NCI-H226 (cell line): ENCODE data around the gene SOCS7.

ENCODE experiments used
- DNase-seq: peaks from one replicate; pipeline ENCODE4 v3.0.0-alpha.2; 2015

The SOCS7 gene, protein sequence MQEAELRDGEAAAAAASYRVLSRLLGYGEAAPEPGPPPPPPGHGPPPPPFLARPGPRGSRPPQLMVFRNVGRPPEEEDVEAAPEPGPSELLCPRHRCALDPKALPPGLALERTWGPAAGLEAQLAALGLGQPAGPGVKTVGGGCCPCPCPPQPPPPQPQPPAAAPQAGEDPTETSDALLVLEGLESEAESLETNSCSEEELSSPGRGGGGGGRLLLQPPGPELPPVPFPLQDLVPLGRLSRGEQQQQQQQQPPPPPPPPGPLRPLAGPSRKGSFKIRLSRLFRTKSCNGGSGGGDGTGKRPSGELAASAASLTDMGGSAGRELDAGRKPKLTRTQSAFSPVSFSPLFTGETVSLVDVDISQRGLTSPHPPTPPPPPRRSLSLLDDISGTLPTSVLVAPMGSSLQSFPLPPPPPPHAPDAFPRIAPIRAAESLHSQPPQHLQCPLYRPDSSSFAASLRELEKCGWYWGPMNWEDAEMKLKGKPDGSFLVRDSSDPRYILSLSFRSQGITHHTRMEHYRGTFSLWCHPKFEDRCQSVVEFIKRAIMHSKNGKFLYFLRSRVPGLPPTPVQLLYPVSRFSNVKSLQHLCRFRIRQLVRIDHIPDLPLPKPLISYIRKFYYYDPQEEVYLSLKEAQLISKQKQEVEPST

GRCh38 chr17:38351412-38352222, at the start of gene SOCS7:
Gene SOCS7 (plus strand): TSS chr17:38351844. CDS start chr17:38352053, 209 bp downstream.
- DNase-seq = peak; percentile 91

- no peak for DNase-seq
Observed at GRCh38 chr17:38315497-38315896, 36.1 kb upstream of the SOCS7 start.

DNA sequence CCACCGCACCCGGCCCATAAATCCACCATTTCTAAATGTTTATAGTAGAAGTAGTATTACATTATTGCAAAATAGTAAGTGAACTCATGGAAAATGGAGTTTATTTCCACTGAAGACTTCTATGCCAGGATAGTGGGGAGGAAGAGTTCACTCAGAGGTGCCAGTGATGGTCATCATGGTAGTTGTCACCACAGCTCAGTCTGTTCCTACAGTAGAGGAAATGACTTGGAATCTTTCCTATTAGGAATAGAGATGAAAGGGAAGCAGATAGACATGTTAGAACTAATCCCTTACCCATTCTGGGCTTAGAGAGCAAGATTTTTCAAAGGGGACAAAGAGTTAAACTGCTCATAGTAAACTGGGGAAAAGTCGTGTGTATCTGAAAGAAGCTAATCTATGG, 34.6 kb upstream of the SOCS7 start:
- no peak for DNase-seq

- no peak for DNase-seq
Observed at GRCh38 chr17:38320482-38320881, 31.2 kb upstream of the SOCS7 start.

DNA sequence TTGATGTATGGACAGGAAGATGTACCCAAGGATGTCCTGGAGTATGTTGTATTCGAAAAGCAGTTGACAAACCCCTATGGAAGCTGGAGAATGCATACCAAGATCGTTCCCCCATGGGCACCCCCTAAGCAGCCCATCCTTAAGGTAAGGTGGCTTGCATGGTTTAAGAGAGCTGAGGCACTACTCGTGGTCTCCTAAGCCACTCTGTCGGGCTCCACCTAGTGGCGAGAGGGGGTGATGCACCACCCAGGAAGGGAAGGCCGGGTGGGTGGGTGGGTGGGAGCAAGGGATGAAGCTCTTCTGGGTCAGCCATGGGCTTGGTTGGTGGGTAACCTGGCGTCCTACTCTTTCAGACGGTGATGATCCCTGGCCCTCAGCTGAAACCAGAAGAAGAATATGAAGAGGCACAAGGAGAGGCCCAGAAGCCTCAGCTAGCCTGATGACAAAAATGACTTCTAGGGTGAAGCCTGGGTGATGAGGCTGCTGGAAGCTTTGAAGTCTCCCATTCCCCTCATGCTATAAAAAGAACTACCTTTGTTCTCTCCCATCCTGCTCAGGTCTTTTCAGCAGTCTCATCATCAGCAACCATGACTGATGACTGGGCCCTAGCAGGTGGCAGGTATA, 29.4 kb upstream of the SOCS7 start:
- peak; percentile 21 for DNase-seq

GRCh38 chr17:38322897-38323296, 28.7 kb upstream of the SOCS7 start:
- no peak for DNase-seq

- DNase-seq = no peak
Observed at GRCh38 chr17:38324141-38324697, 27.4 kb upstream of the SOCS7 start.

DNA sequence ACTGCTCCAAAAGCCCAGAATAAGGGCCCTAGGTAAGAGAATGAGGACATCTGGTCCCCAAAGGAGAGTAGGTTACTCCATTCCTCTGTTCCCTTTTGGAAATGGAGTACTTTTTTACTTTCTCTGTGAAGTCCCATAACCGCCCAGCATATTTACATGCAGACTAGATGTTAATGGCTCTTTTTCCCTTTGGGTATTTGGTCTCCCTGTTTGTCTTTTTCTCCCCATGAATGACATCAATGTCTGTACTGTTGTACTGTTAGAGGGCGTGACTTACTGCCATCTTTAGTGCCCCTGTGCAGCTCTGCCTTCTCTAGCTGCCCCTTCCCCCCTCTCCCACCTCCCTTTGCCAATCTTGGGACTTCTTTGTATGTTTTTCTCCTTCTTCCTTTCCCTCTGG, 26.9 kb upstream of the SOCS7 start:
- DNase-seq = no peak

- DNase-seq = no peak
Observed at GRCh38 chr17:38325221-38325851, 26.3 kb upstream of the SOCS7 start.

GRCh38 chr17:38326996-38327792, 24.4 kb upstream of the SOCS7 start:
- DNase-seq = no peak

DNA sequence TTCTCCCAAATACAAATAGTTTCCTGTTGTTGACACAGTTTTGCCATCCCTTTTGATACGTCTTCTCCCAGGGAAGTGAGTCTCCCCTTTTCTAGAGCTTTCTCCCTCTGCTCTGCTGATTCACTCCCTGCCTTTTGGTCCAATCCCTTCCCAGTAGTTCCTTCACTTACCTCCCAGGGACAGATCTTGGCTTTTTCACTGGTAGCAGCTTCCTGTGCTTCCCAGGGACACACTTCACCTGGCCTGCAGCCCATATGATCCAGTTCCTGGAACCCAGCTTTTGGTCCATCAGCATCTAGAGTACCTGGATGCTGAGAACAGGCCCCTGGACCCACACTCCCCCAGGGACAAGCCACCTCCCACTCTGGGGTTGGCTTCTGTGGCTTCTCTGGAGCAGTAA, 23.7 kb upstream of the SOCS7 start:
- no peak for DNase-seq

GRCh38 chr17:38328620-38329019, 23.0 kb upstream of the SOCS7 start:
- no peak for DNase-seq

DNA sequence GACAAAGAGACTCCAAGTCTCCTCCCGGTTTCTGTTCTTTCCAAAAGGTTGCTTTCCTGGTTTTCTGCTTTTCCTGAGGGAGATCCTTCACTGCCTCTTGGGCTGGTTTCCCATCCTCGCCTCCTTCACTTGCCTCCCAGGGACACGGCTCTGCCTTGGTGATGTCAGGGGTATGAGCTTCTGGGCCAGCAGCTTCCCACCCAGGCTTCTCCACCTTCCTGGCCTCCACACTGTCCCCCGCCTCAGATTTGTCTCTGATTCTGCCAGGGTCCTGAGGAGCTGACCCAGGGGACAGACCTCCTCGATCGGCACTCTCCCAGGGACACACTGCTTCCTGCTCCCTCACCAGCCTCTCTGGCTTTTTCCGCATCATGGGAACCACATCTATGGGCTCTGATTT, 22.4 kb upstream of the SOCS7 start:
- DNase-seq = no peak

GRCh38 chr17:38329808-38330730, 21.6 kb upstream of the SOCS7 start:
- DNase-seq = no peak

GRCh38 chr17:38330941-38331411, 20.7 kb upstream of the SOCS7 start:
- no peak for DNase-seq

- DNase-seq = no peak
Observed at GRCh38 chr17:38332735-38333134, 18.9 kb upstream of the SOCS7 start.

GRCh38 chr17:38333635-38334295, 17.9 kb upstream of the SOCS7 start:
- no peak for DNase-seq

DNA sequence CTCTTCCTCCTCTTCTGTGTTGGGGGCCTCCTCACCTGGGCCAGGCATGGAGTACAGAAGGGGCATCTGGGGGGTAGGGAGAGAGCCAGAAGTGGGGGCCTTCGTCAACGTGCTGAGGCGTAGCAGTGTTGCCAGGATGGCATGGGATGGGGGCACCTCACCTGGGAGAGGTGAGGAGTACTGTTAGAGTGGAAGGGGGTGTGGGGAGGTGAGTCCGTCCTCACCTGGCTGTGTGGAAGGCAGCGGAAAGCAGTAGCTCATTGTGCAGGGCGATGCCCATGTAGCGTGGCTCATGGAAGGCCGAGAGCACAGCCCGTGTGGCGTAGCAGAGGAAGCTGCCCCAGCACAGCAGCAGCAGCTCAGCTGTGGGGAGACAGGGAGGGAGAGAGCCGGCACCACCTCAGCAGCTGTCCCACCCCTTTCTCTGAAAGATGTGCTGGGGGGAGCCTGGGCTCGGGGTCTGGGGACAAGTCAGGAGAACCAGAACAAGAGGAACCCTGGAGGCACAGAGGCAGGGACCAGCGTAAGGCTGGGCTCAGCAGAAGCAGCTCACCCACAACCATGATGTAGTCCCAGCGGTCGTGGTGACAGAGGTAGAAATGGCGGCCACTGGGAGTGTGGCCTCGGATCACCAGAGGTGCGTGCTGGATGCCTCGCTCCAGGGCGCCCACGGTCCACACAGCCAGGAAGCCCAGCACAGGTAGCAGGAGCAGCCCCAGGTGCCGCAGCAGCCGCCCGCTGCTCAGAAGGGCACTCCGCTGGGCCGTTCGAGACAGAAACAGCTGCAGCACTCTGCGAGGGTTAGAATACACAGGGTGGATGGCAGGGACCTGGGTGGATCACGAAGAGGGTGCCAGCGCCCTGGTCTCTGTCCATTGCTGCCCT, 16.9 kb upstream of the SOCS7 start:
- no peak for DNase-seq

DNA sequence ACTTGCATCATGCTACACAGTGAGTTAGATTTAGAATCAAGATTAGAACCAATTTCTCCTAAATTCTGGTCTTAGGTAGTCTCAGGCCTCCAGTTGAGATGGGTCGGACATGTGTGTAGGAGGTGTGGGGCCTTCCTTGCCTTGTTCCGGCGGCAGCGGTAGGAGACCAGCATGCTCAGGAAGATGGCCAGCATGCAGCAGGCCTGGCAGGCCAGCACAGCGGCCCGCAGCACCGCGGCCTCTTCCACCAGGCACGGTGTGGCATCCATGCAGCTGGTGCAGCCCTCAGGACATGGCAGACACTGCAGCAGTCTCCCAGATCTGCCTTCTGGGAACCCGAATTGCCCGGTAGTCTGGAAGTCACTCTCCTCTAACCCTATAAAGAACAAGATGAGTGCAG, 14.8 kb upstream of the SOCS7 start:
- no peak for DNase-seq
